IMR-90 (cell line): ENCODE results near the gene SLC8A1. TPM values are rescaled to one million over a fixed set of nuclear protein-coding genes. Genes with fewer than 3 reads are reported as not detected.

ENCODE experiments used
- ATAC-seq: fragments of 200-7000 bp; cut with Tn5 transposase; 2 replicates; pipeline ENCODE4 v1.9.1; 2020; ENCODE audit warnings: low read depth, mild to moderate bottlenecking, moderate library complexity
- BruUV-seq: library from RNA; stranded (reverse); fragments of 400-500 nt; replicated peaks from 2 replicates; lab custom pipeline; 2021; lab: Mats Ljungman, UMichigan
- CTCF ChIA-PET: fragments of 300-600 bp; formaldehyde crosslinking; extraction: SDS; loops from one replicate; lab custom pipeline; 2021; ENCODE audit warnings: antibody characterized with exemption; lab: Yijun Ruan, JAX
- POLR2A ChIA-PET: fragments of 300-600 bp; sonication (Branson Sonifier 250); formaldehyde crosslinking; loops from one replicate; lab custom pipeline; 2022; ENCODE audit warnings: antibody characterized with exemption; ENCODE audit not compliant: unreplicated experiment; lab: Charles Lee
- DNase-seq: peaks from one replicate; pipeline ENCODE4 v3.0.0; 2013
- H2AFZ ChIP-seq: replicated peaks from 2 replicates; pipeline ENCODE3; 2013; ENCODE audit warnings: low read length, mild to moderate bottlenecking; ENCODE audit not compliant: poor library complexity
- H2AK5ac ChIP-seq: 2 replicates; pipeline ENCODE4 v1.6.1; 2013; ENCODE audit warnings: low read depth, low read length, inconsistent platforms
- H2AK9ac ChIP-seq: replicated peaks from 2 replicates; pipeline ENCODE3; 2013; ENCODE audit warnings: mild to moderate bottlenecking, low read depth, low read length, moderate library complexity; ENCODE audit not compliant: poor library complexity
- H2BK120ac ChIP-seq: 2 replicates; pipeline ENCODE4 v1.6.1; 2013; ENCODE audit warnings: low read depth, low read length, inconsistent platforms
- H2BK15ac ChIP-seq: 3 replicates; pipeline ENCODE4 v1.6.1; 2013; ENCODE audit warnings: low read depth, low read length, inconsistent platforms
- H2BK20ac ChIP-seq: 2 replicates; pipeline ENCODE4 v1.6.1; 2013; ENCODE audit warnings: low read depth, mild to moderate bottlenecking, inconsistent platforms, low read length, moderate library complexity
- H2BK5ac ChIP-seq: 2 replicates; pipeline ENCODE4 v1.6.1; 2013; ENCODE audit warnings: mild to moderate bottlenecking, low read depth, low read length, inconsistent platforms; ENCODE audit not compliant: poor library complexity, severe bottlenecking
- H3K14ac ChIP-seq: replicated peaks from 2 replicates; pipeline ENCODE4 v1.6.1; 2013; ENCODE audit warnings: low read depth, low read length, inconsistent platforms
- H3K18ac ChIP-seq: 2 replicates; pipeline ENCODE4 v1.6.1; 2013; ENCODE audit warnings: low read depth, low read length, control low read depth
- H3K23ac ChIP-seq: 2 replicates; pipeline ENCODE4 v1.6.1; 2013; ENCODE audit warnings: low read depth, low read length, inconsistent platforms
- H3K27ac ChIP-seq: 2 replicates; pipeline ENCODE4 v1.5.1; 2013; ENCODE audit warnings: mild to moderate bottlenecking, control low read depth, low read length; ENCODE audit not compliant: insufficient read depth
- H3K27me3 ChIP-seq: 2 replicates; pipeline ENCODE4 v1.6.1; 2013; ENCODE audit warnings: low read length; ENCODE audit not compliant: control insufficient read depth, insufficient read depth
- H3K36me3 ChIP-seq: 2 replicates; pipeline ENCODE4 v1.6.1; 2013; ENCODE audit warnings: low read length, mixed read lengths; ENCODE audit not compliant: control insufficient read depth, insufficient read depth
- H3K4ac ChIP-seq: 2 replicates; pipeline ENCODE4 v1.6.1; 2013; ENCODE audit warnings: low read depth, low read length, inconsistent platforms
- H3K4me1 ChIP-seq: 2 replicates; pipeline ENCODE4 v1.6.1; 2013; ENCODE audit warnings: low read length, mixed read lengths; ENCODE audit not compliant: control insufficient read depth, insufficient read depth
- H3K4me2 ChIP-seq: 2 replicates; pipeline ENCODE4 v1.6.1; 2013; ENCODE audit warnings: low read depth, mild to moderate bottlenecking, control low read depth, low read length, moderate library complexity
- H3K4me3 ChIP-seq: 2 replicates; pipeline ENCODE4 v1.5.1; 2013; ENCODE audit warnings: low read depth, mild to moderate bottlenecking, control low read depth, low read length, moderate library complexity; ENCODE audit not compliant: insufficient read depth
- H3K56ac ChIP-seq: 2 replicates; pipeline ENCODE4 v1.6.1; 2013; ENCODE audit warnings: low read length, inconsistent platforms; ENCODE audit not compliant: insufficient read depth; ENCODE audit errors: extremely low read depth
- H3K79me1 ChIP-seq, 2 experiments: 2 replicates each; pipeline ENCODE4 v1.6.1; 2013; ENCODE audit warnings: low read length in 2 of 2, inconsistent platforms in 1 of 2, low read depth in 1 of 2
- H3K9ac ChIP-seq: 2 replicates; pipeline ENCODE4 v1.6.1; 2013; ENCODE audit warnings: low read depth, low read length, control low read depth
- H3K9me1 ChIP-seq: 2 replicates; pipeline ENCODE4 v1.6.1; 2013; ENCODE audit warnings: low read length, inconsistent platforms; ENCODE audit not compliant: insufficient read depth
- H3K9me3 ChIP-seq: 2 replicates; pipeline ENCODE4 v1.6.1; 2013; ENCODE audit warnings: low read length; ENCODE audit not compliant: control insufficient read depth, insufficient read depth
- H4K20me1 ChIP-seq: 2 replicates; pipeline ENCODE4 v1.6.1; 2013; ENCODE audit warnings: low read length, inconsistent platforms; ENCODE audit not compliant: insufficient read depth
- H4K5ac ChIP-seq: 2 replicates; pipeline ENCODE4 v1.6.1; 2013; ENCODE audit warnings: mild to moderate bottlenecking, low read depth, low read length, control low read depth
- H4K8ac ChIP-seq, 2 experiments: 2 replicates each; pipeline ENCODE4 v1.6.1; 2013; ENCODE audit warnings: low read depth in 2 of 2, low read length in 2 of 2, control low read depth in 1 of 2, inconsistent platforms in 1 of 2
- H4K91ac ChIP-seq: 2 replicates; pipeline ENCODE4 v1.6.1; 2013; ENCODE audit warnings: low read depth, low read length, inconsistent platforms; ENCODE audit not compliant: insufficient read depth
- BHLHE40 ChIP-seq: fragments of 150-350 bp; IDR thresholded peaks from 2 replicates; pipeline ENCODE4 v1.6.1; 2016; ENCODE audit warnings: mild to moderate bottlenecking, low read depth, low read length
- CHD1 ChIP-seq: IDR thresholded peaks from 2 replicates; pipeline ENCODE4 v1.6.1; 2012; ENCODE audit warnings: low read depth, low read length, improper control_type of control experiment
- FOS ChIP-seq: fragments of 150-350 bp; IDR thresholded peaks from 2 replicates; pipeline ENCODE4 v1.6.1; 2016; ENCODE audit warnings: low read depth, low read length
- POLR2A ChIP-seq: IDR thresholded peaks from 2 replicates; pipeline ENCODE4 v1.6.1; 2012; ENCODE audit warnings: mild to moderate bottlenecking, low read depth, low read length
- RAD21 ChIP-seq: IDR thresholded peaks from 2 replicates; pipeline ENCODE4 v1.6.1; 2012; ENCODE audit warnings: low read length, improper control_type of control experiment
- RFX5 ChIP-seq: IDR thresholded peaks from 2 replicates; pipeline ENCODE4 v1.8.0; 2012; ENCODE audit warnings: low read depth, mild to moderate bottlenecking, low read length, moderate library complexity
- USF2 ChIP-seq: fragments of 150-350 bp; IDR thresholded peaks from 2 replicates; pipeline ENCODE4 v1.6.1; 2017; ENCODE audit warnings: mild to moderate bottlenecking, antibody characterized with exemption, low read length, low read depth
- WGBS, 2 experiments: methylation state at CpG; one replicate each; pipeline versions ENCODE4 v1.1.5 to v1.1.7; 2013; ENCODE audit warnings: missing lambda C conversion rate in 2 of 2; ENCODE audit not compliant: insufficient read length in 1 of 2; ENCODE audit errors: extremely low coverage in 2 of 2; 5-methylcytosine and 5-hydroxymethylcytosine counted together
- dilution Hi-C: fragments of 300-500 bp; cut with HindIII; formaldehyde crosslinking; loops from one replicate; pipeline ENCODE4 v1.14.3; 2018; ENCODE audit warnings: low sequenced_read_pairs; ENCODE audit not compliant: unreplicated experiment
- in situ Hi-C: fragments of 300-500 bp; cut with MboI; formaldehyde crosslinking; loops from 3 replicates; pipeline ENCODE4 v1.14.3; 2019; ENCODE audit warnings: low sequenced_read_pairs, inconsistent platforms, mixed read lengths
- intact Hi-C: fragments of 100-400 bp; cut with micrococcal nuclease; formaldehyde crosslinking; loops from 2 replicates; pipeline ENCODE4 v1.10.0; 2022
- polyA plus RNA-seq, 3 experiments: library from polyadenylated mRNA; depleted of rRNA; stranded (reverse); fragments of >200 nt; gene quantifications; 2 replicates each; pipeline ENCODE4 v1.2.3, GENCODE V29; 2012; ENCODE audit warnings: low replicate concordance in 1 of 3
- total RNA-seq: library from RNA; depleted of rRNA; stranded (reverse); fragments of >200 nt; gene quantifications from 2 replicates; pipeline ENCODE4 v1.2.3, GENCODE V29; 2012
- TF ChIP-seq, protein P1 (sequence below): fragments of 150-350 bp; IDR thresholded peaks from 2 replicates; pipeline ENCODE4 v1.6.1; 2016; ENCODE audit warnings: low read depth, mild to moderate bottlenecking, low read length, moderate library complexity, borderline replicate concordance

Gene SLC8A1
- total and polyA plus RNA-seq, 2 of the 4 experiments (the other 2 are of a cell fraction): 7.7 to 57.0 TPM

GRCh38 chr2:40405465-40405864 is 46.4 kb downstream of the SLC8A1 start:
- DNase-seq: peak; percentile 63
- no peaks in the 10 kb centered on the region for H3K36me3 ChIP-seq
- ATAC-seq: peak; percentile 29

More at GRCh38 chr2:40405465-40405864, 46.4 kb downstream of the SLC8A1 start:
- Histone ChIP-seq H2BK20ac (no peak overlapping the region), H3K4ac (no peak overlapping the region), H3K9me1 (peaks cover 6% of the 10 kb centered on the region; the same call in 1 of the 2 replicates), H3K79me1 (peaks cover 24 to 41% of the 10 kb centered on the region in 2 experiments), H4K8ac (no peak overlapping the region), H3K4me3 (no peak overlapping the region), H2AK5ac (no peak overlapping the region), H4K20me1 (no peaks in the 10 kb centered on the region), H3K4me2 (peak overlapping the region; percentile 6; the same call in 1 of the 2 replicates), H4K91ac (no peak overlapping the region), H2AFZ (no peak overlapping the region), H3K9ac (no peak overlapping the region), H3K18ac (no peak overlapping the region), H3K27me3 (no peaks in the 10 kb centered on the region), H2AK9ac (no peak overlapping the region), H2BK5ac (peak overlapping the region; percentile 38), H4K5ac (no peak overlapping the region), H2BK15ac (no peak overlapping the region), H3K14ac (no peak overlapping the region), H3K23ac (no peak overlapping the region), H2BK120ac (no peak overlapping the region), H3K56ac (no peak overlapping the region), H3K27ac (no peak overlapping the region), H3K9me3 (no peaks in the 10 kb centered on the region), H3K4me1 (peaks cover 8% of the 10 kb centered on the region)
- ChIA-PET POLR2A (no interaction called here), CTCF (no interaction called here)
- WGBS, 2 experiments: no CpG with 5 or more reads among the region's 3 CpGs
- intact Hi-C loops (no loop called here), dilution Hi-C loops (no loop called here), in situ Hi-C loops (no loop called here)
- no peak for TF ChIP-seq RAD21
- no peak for TF ChIP-seq USF2
- no peak for TF ChIP-seq POLR2A
- TF ChIP-seq CHD1: no peak
- no peak for TF ChIP-seq RFX5
- TF ChIP-seq, protein P1, sequence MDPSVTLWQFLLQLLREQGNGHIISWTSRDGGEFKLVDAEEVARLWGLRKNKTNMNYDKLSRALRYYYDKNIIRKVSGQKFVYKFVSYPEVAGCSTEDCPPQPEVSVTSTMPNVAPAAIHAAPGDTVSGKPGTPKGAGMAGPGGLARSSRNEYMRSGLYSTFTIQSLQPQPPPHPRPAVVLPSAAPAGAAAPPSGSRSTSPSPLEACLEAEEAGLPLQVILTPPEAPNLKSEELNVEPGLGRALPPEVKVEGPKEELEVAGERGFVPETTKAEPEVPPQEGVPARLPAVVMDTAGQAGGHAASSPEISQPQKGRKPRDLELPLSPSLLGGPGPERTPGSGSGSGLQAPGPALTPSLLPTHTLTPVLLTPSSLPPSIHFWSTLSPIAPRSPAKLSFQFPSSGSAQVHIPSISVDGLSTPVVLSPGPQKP: no peak
- TF ChIP-seq BHLHE40: no peak
- TF ChIP-seq FOS: no peak
- no TSS peak for BruUV-seq
